Activated CD8-positive, alpha-beta memory T cell treated with anti-CD3 and anti-CD28 coated beads, Interleukin-2, amount 50 U/mL, for 4 hours (primary cell): ENCODE data around the gene SNRPE.
"Not testable (repeated sequence)": the region's sequence is repeated elsewhere in the genome, so short reads cannot be mapped to it uniquely, and the experiment has no call there.

Source experiments
- DNase-seq: peaks from one replicate; pipeline ENCODE4 v3.0.0-alpha.2; 2020

The SNRPE gene

DNA sequence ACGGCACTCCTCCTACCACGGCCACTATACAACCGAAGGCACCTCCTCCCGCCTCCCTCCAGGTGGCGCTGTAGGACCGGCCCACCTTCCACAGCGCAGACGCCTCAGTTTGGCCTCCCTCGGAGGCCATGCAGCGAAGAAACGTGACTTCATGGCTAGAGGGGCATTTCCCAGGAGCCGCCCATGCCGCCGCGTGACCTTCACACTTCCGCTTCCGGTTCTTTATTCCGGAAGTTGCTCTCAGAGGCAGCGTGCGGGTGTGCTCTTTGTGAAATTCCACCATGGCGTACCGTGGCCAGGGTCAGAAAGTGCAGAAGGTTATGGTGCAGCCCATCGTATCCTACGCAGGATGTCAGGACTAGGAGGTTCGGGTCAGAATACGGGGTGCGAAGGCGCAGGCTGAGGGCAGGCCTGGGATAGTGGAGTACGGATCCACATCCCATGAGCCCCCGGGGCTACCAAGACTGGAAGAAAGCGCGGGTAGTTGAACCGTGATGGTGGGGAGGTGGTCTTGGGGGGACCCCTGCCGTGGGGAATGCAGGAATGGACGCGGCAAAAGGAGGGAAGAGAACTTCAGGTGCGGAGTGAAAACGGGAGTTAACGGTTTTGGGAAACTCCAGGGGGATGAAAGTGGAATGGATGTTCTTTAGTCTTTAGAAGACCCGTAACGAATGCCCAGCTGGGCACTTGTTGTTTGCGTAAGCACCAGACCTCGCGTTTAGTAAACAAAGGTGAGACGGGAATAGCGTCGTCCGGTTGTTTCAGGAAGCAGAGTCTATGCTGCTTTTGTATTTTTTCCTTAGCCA lies at the start of gene SNRPE:
TSS of gene SNRPE (plus strand) at position 221 of the 806 bp plus-strand sequence. CDS start at position 282, 61 bp downstream.
- DNase-seq: peak; percentile 95

DNA sequence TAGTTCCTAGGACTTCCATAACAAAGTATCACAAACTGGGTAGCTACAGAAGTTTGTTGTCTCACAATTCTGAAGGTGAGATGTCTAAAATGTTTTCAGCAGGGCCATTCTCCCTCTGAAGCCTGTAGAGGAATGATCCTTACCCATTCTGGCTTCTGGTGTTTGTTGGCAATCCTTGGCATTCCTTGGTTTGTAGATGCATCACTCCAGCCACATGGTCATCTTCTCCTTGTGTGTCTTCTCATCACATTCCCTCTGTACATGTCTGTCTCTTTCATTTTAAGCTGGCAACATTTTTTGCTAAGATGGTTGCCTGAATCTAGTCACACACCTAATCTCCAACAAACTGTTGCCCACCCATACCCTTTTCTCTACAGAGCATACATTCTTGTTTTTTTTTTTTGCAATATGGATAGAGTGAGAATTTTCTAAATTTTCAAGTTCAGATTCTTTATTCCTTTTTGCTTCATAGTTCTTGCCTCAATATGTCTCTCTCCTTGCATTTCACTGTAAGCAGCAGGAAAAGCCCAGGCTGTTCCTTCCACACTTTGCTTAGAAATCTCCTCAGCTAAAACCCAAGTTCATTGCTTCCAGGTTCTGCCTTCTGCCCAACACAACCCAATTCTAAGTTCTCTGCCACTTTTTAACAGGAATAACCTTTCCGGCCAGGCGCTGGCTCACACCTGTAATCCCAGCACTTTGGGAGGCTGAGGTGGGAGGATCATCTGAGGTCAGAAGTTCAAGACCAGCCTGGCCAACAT lies 47.6 kb upstream of the SNRPE start:
- DNase-seq: no peak

DNA sequence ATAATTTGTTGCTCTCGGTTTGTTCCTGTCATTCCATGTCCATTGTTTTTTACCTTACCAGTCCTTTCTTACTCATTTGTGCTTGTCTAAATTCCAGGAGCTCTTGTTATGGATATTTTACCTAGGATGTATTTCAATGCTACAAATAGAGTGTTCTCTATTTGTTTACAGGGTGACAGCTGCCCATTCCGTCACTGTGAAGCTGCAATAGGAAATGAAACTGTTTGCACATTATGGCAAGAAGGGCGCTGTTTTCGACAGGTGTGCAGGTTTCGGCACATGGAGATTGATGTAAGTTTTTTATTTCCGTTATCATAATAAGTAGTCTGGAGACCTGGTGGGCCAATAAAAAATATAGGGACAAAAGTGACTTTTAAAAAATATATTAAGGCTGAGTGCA lies 43.0 kb upstream of the SNRPE start:
- DNase-seq: no peak

DNA sequence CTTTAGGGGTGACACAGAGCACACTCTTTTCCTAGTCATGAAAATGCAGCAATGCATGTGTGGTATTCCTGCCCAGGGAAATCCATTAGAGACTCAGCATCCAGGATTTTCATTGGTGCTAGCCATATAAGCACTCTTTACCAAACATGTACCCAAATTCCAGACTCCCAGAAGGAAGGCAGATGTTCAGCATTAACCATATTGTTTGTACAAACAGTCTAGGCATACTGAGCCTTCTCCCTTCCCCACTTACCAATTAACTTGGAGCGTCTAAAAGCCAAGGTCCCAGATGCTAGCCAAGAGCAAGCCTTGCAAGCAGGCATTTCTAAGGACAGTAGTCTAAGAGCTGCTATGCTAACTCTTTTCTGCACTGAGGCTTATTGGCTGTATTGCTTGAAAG lies 38.1 kb upstream of the SNRPE start:
- no peak for DNase-seq

DNA sequence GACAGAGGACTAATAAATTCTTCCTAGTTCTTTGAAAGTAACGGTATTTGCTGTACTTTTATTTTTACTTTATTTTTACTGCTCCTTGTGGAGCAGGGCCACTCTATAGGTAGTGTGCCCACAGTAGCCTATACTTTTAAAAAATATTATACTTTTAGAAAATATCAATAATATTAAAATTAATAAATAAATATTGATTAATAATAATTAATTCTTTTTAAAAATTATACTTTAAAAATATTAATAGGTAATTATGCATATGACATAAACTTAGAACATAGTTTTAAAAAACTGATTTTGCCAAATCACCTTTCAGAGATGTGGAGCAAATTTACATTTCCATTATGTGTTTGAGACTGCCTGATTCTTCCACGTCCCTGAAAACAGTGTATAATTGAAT lies 35.2 kb upstream of the SNRPE start:
- no peak for DNase-seq

DNA sequence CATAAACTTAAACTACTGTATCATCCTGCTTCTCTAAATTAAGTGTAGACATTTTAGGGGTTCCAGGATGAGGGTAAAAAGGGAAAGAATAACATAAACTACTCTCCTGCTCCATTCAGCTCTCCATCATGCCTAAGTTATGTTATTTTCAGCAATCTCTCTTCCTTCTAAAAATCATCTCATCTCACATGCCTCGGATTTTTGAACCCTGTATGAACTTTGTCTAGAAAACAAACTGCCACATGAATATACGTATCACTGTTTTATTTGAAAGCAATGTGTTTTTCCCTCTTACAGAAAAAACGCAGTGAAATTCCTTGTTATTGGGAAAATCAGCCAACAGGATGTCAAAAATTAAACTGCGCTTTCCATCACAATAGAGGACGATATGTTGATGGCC lies 33.4 kb upstream of the SNRPE start:
- DNase-seq: no peak

DNA sequence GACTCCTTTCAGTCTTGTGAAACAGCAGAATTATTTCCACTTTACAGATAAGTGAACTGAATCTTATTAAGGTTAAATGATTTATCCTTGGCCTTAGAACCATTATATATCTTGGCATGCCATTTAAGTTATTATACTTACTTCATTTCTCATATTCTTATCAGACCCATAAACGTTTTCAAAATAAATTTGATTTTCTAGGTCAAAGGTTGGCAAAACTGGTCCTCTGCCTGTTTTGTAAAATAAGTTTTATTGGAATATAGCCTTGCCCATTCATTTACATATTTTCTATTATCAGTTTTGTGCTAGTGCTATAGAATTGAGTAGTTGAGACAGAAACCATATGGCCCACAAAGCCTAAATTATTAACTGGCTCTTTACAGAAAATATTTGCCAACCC lies 32.9 kb upstream of the SNRPE start:
- DNase-seq: no peak

DNA sequence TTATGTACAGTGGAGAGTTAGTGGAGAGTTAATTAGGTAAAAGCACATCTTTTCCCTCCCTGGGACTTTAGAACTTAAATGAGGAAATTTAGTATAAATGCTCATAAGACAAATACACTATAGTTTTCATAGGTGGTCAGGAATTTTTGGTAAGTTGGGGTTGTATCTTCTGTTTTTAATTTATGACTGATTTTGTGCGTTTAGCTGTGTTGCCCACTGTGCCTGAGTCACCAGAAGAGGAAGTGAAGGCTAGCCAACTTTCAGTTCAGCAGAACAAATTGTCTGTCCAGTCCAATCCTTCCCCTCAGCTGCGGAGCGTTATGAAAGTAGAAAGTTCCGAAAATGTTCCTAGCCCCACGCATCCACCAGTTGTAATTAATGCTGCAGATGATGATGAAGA lies 32.2 kb upstream of the SNRPE start:
- not testable (repeated sequence) for DNase-seq

DNA sequence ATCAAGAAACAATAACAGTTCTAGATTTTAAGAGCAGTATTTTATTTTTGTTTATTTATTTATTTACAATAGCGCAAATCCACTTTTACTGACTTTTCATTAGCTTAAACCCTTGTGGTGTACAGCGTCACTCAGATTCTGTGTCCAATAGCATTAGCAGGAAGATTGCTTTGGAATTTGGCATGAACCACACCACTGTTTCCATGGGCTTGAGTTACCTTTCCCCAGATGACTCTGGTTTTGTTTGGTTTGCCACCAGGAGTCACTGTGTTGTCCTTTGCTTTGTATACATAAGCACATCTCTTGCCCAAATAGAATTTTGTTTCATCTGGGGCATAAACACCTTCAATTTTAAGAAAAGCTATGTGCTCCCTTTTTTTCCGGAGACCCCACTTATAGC lies 25.9 kb upstream of the SNRPE start:
- no peak for DNase-seq

DNA sequence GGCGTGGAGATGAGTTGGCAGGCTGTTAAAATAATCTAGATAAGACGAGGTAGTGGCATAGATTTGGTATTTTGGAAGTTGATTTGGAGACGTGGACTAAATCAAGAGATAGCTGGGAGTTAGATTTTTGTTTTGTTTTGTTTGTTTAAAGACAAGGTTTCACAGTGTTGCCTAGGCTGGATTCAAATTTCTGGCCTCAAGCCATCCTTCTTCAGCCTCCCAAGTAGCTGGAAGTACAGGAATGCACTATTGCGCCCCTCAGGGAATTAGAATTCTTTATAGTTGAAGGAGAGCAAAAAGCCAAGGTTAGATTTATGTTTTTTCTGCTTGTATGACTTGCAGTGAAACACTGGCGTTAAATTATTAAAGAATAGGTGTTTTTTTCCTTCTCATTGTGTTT lies 22.3 kb upstream of the SNRPE start:
- DNase-seq: no peak

DNA sequence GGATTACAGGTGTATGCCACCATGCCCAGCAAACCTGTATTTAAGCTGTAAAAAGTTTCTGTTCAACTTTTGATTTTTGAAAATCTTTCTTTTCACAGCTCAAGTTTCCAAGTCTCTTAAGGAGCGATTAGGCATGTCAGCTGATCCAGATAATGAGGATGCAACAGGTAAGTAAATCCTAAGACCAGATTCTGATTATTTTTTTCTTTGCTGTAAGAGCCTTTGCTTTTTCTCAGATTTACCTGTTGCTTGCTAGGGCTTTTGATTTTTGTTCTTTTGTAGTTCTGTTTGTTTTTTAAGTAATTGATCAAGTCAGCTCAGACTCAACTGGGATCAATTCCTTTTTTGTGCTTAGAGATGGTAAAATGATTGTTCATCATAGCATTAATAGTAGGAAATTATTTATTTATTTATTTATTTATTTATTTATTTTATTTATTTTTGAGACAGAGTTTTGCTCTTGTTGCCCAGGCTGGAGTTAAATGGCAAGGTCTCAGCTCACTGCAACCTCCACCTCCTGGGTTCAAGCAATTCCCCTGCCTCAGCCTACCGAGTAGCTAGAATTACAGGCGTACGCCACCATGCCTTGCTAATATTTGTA lies 21.1 kb upstream of the SNRPE start:
- no peak for DNase-seq

DNA sequence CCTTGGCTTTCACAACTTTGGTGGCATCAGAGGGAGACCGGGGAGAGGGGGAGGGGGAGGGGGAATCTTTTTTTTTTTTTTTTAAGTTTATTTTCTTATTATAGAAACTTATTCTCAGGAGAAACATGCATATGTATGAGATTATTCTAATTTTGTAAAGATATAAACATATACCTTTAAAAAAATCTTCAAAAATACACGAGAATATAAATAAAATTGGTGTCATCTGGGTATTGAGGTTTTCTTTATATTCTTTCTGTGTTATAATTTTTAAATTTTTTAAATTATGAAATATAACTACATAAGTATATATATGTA lies 18.9 kb upstream of the SNRPE start:
- no peak for DNase-seq

DNA sequence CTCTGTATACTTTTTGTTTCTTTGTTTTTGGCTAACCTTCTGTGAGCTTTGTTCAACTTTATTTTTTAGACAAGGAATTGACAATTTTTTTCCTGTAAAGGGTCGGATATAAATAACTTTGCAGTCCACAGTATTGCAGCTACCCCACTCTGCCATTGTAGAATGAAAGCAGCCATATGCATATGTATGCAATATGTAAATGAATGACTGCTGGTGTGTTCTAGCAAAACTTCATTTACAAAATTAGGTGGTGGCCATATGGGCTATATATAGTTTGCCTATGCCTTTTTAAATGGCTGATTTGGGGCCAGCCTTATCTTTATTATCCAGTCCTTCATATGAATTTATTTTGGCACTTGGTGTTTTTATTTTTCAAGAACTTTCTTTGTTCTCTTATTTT lies 18.0 kb upstream of the SNRPE start:
- DNase-seq: no peak

DNA sequence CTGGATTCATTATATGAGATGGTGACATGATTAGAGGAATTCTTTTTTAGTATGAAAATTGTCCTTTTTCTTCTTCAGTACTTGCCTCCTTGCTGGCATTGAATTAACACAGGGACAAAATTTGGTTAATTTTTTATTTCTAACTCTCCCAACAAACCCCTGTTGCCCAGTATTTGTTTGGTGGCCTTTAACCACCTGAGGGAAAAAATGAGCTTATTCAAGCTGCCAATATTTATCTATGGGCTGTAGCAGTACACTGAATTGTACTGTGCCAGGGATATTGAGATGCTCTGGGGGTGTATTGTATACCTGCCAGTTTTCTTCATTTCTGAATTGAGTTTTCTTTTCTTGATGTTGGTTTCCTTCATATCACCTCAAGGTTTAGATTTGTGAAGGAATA lies 8.3 kb upstream of the SNRPE start:
- DNase-seq: not testable (repeated sequence)

DNA sequence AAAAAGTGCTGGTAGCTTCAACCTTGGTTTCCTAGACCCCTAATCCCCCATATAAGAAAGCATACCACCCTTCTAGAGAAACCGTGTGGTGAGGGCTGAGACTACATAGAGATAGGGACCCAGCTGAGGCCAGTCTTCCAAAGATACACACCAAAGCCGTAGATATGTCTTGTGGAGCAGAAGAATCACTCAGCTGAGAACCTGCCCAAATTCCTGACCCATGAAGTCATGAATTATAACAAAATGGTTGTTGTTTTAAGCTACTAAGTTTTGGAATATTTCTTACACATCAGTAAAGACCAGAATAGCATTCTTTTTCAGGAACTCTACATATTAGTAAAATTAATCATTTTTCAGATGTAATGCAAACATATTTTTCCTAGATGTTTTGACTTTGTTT lies 3.3 kb upstream of the SNRPE start:
- no peak for DNase-seq

DNA sequence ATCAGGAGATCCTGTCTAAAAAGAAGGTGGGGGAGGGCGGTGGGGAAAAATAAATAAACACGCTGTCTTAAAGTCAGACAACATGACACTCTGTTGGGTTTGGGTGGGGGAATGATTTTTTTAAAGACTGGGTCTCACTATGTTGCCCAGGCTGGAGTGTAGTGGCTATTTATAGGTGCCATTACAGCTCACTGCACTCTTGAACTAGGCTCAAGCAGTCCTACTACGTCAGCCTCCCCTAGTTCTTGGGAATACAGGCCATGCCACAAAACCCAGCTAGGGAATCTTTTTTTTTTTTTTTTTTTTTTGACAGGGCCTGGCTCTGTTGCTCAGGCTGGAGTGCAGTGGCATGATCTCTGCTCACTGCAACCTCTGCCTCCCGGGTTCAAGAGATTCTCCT lies 2.4 kb upstream of the SNRPE start:
- DNase-seq: no peak

DNA sequence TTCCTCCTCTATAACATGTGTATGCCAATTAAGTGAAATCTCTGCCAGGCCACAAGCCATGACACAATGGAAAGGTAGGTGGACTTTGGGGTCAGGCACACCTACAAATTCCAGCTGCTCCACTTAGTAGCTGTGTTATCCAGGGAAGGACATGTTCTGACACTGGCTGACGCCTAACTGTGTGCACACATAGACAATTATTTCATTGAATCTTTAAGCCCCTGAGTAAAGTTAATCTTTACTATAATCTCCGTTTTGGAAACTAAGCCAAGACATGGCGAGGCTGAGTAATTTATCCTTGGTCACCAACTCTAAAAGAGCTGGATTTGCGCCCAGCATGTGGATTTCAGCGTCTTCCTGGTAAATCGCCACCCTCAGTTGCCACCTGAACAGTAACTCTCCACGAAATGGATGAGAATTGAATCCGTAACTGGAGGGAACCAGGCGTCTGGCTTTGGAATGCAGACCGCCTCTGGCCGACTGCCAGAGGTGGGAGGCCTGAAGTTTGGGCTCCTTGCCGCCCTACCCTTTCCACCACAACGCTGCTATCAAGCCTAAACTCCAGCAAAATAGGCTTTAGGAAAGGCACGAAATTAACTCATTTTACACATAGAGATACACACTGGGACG lies 888 bp upstream of the SNRPE start:
- no peak for DNase-seq

DNA sequence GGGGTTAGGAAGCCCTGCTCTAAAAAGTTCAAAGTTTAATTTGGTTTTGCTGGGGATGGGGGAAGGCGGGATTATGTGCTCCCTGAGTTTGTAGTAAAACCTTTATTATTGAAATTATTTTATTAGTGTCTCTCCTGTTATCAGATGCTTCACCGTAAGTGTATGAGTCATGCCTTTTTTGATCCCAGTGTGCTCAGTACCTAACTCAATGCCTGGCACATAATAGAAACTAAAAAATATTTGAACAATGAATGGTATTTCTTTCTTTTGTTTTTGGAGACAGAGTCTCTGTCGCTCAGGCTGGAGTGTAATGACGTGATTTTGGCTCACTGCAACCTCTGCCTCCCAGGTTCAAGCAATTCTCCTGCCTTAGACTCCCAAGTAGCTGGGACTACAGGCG lies 6.4 kb downstream of the SNRPE start:
- DNase-seq: no peak

DNA sequence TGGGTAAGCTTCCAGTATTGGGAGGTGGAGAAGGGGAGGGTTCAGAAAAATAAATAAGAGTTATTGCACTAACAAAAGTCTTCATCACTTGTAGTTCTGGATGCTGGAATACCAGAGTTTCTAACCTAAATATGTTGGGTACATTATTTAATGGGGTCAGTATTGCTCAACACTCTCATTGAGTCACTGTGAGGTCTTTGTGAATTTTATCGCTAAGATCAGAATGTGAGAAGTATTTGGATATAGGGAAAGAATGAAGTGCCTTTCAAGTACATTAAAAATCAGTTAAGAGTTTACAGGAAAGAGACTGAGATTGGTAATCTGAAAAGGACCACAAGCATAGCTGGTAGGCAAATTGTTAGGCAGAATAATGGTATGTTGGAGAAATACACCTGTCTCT lies 8.8 kb downstream of the SNRPE start:
- DNase-seq: no peak

DNA sequence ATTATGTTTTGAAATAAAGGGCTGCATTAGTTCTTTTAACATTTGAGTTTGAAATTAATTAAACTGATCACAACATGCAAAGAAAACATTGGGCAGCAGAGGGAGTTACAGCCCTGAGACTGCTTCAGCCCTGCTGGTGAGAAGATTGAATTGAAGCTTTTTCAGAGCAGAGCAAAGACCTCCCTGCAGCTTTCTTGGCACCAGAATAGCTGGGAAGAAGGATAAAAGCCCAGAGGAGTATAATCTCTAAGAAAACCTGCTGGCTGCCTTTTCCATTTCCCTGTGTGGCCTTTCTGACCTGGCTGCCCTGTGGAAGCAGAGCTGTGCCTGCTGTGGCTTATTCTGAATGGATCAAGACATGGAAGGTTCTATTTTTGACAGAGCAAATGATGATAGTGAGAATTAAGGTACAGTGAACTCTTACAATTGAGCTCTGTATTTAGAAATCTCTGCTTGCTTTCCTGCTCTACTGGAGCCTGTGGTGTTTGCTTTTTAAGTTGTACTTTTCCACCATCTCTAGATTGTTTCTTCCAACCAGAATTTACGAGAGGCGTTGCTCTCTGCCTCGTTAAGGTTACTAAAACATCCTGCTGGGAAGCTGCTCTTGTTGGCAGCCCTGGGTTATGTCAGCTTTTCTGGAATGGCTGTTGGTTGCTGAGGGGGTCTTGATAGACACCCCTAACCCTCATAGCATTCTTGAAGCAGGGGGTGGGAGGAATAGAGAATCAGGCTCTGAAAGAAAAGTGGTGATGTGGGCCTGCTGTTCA lies 9.9 kb downstream of the SNRPE start:
- no peak for DNase-seq

DNA sequence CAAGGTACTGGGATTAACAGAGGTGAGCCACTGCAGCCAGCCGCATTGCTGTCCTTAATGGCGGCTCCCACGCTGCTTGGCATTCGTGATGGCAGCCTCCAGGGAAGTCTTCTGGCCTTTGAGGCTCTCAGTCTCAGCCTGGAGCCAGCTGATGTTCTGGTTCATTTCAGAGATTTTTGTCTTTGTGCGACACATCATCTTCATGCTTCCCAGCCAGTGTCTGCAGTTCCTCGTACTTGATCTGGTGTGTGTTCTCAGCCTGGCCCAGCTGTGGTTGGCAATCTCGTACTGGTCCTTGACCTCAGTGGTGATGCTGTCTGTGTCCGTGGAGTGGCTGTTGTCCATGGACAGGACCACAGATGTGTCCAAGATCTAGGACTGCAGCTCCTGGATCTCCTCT lies 11.7 kb downstream of the SNRPE start:
- no peak for DNase-seq

DNA sequence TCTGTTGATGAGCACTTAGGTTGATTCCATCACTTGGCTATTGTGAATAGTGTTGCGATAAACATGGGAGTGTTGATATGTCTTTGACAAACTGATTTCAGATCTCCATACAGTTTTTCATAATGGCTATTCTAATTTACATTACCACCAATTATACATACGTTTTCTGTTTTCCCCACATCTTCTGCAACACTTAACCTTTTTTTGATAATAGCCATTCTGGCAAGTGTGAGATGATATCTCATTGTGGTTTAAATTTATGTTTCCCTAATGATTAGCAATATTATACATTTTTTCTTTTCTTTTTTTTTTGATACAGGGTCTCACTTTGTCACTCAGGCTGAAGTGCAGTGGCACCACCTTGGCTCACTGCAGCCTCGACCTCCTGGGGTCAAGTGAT lies 17.0 kb downstream of the SNRPE start:
- no peak for DNase-seq

DNA sequence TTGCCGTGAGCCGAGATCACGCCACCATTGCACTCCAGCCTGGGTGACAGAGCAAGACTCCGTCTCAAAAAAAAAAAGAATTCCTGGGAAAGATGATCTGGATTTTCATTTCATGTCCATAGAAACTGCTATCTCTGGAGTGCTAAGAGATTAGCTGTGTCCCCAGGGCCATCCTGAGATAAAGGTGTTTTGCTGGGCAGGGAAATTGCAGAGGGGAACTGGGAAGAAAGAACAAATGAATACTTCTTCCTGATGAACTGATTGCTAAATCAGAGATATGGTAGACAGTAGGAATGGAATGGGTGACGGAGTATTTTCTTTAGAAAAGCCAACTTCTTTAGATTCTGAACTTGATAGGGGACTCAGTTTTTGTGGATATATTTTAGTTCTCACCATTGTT lies 19.2 kb downstream of the SNRPE start:
- no peak for DNase-seq
